ENCODE measurements around the gene MPEG1.
A peak's percentile ranks its signal among the peaks of the same experiment; 100 is the strongest.

The MPEG1 gene

DNA sequence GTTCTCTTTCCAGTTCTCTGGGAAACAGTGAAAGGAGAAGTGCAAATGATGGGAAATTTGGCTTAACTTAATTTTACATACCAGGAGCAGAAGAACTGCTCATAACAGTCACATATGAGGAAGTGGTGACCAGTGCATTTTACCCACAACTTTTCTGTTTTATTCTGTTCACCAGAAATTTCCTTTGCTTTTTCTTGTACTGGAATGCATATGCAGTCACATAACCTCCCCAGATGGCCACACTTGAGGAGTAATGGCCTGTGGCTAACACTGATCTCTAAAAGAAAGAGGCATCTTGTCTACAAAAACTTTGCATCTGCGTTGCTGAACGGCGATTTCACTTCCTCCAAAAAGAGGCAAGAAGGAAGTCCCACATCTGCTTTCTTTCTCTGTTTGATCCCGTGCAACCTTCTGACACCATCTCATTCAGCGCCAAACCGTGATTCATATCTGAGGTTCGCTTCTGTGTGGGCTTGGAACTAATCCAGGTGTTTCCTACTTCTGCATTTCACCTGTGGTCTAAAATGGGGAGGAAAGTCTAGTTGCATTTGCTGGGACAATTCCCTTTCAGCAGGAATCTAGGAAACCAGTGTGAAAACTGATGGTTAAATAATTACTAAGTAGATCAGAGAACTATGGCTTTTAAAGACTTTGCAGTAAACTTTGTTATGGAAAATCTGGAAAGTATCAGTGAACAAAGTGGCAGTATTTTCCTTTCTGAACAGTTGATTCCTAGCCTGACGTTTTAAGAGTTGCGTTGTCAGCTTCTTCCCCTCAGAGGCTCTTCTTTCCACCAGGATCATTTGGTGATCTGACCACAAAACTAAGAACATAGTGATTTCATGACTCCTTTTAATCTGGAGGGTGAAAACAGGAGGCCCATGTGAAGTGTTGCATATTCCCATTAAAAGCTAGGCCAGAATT is 4.2 kb upstream of the MPEG1 start:
- peak; percentile 26 to 80 for DNase-seq

DNA sequence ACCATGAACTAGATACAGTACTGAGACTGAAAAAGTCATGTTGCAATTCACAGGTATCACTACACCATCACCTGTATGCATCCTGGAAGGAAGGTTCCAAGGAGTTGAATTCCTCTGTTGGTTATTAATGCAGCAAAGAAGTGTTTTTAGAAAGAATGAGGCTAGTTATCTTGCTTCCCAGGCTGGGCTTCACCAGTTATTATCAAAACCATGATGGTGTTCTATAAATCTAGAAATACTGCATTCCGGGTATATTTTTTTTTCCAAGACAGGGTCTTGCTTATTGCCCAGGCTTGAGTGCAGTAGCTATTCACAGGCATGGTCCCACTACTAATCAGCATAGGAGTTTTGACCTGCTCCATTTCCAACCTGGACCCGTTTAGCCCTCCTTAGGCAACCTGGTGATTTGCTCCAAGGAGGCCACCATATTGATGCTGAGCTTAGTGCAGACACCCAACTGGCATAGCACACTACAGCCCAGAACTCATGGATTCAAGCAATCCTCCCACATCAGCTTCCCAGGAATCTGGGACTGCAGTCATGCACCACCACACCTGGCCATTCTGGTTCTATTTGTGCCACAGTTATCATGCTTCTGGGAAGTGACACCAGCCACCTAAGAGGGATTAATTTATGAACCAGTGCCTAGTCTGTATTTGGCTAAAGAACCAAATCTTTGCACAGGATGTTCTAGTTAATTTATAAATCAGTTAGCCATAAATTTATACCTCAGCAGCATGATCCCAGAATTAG is 1.6 kb upstream of the MPEG1 start:
- no peak for DNase-seq

DNA sequence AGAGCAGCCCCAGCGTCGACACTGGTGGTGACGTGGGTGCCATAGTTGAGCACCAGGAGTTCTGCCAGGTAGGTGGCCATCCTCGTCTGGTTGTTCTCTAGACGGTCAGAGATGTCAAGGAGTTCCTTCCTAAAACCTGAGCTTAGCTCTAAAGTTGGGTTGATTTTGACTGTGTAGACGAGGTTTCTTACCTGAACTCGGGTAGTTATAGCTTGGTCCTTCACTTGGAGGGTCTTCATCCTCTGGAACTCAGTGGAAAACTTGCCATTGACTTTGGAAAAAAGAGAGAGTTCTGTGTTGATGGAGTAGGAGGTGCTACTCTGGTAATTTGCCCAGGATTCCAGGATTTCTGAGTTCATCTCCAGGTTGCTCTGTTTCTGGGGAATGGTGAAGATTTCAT is 505 bp downstream of the MPEG1 start:
- DNase-seq: no peak

DNA sequence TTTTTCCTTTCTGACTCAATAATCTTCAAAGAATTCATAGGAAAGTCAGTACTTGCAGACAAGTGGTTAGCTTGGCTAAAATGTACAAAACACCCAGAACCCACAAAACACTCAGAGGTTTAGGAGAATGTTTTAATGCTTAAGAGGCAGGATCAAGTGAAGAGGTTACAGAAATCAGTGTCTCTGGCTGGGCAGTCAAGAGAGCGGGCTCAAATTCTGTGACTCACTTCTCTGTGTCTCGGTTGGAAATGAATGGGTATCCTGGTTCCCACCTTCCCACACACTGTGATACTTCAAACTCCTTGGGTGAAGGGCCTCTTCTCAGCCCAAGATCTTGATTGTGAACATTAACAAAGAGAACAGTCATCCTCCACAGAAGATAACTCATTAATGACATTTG is 3.8 kb downstream of the MPEG1 start:
- DNase-seq: no peak

DNA sequence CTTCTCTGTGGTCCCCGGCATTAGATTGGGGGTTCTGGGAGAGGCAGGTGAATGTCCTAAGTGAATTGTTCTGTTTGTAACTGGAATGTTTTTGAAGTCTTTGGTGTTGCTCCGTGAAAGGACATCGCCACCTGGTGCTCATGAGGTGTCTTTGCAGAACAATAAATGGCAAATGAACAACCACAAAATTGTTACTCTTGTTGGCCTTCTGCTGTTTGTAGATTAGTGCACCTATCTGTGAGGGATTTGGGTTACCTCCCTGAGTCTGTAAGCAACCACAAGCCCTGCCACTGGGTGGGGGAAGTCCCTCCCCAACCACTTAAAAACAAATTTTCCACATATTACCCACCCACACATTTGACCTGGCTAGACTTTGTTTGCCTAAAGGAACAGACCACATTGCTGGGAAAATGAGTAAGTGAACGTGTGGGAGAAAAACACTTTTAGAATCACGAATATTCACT is 4.7 kb downstream of the MPEG1 start:
- peak; percentile 52 to 57 for DNase-seq

DNA sequence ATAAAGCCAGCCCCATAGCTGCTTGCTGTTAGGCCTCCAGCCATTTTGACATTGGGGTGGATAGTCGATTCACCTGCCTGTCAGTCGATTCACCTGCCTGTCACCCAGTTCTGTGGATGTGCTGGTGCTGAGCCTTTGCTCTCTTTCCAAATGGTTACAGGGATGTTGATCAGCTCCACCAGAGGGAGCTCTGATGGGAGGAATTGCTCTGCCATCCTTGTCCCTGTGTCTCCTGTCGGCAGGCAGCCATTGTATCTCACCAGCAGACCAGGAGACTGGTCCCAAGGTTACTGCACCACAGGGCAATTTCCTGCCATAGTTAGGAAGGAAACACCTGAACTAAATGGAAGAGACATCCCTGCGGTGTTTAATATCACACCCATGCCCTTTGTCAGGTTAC is 6.1 kb downstream of the MPEG1 start:
- peak; percentile 19 to 38 for DNase-seq

DNA sequence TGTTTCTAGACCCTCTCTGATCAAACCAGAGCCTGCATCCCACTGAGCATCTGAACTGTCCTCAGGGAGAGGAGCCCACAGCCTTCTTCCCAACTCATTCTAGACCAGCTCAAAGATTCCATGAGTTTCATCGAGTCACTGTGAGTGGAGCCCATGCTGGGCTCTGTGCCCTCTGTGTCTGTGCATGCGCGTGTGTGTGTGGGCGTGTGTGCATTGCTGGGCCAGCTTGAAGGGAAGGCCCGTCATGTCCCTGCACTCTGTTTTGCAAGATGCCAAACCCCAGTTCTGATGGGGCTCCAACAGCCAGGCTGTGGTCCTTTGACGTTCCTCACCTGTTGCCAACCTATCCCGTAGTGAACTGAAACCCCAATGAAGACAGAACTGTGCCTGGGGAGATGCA is 7.1 kb downstream of the MPEG1 start:
- no peak for DNase-seq

DNA sequence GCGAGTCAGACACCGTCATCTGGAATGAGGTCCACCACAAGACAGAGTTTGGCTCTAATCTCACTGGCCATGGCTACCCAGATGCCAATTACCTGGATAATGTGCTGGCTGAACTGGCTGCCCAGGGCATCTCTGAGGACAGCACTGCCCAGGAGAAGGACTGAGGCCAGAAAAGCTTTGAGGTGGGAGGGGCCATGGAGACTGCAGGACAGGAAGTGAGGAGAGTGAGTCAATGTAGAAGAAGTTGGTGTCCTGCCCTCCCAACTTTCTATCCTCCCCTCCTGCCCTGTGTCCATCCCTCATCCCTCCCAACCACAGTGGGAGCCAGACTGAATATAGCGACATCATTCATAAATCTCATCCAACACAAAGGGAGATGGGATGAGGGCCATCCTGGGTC is 8.0 kb downstream of the MPEG1 start:
- DNase-seq: no peak

DNA sequence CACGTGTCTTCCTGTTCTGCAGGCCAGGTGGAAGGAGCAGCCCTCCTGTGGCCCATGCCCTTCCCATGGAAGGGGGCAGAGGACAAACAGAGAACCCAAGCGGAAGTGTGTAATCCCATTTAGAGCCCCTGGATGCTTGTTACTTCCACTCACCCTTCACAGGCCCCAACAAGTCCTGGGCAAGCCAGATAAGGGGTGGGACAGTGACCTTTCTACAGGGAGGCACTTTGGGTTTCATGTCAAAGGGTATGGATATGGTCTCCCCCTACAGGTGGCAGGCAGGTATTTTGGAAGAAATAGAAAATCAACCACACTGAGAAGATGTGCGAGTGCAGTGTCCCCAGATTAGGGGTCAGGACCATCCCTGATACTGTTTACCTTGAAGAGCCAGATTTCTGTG is 11.4 kb downstream of the MPEG1 start:
- no peak for DNase-seq

DNA sequence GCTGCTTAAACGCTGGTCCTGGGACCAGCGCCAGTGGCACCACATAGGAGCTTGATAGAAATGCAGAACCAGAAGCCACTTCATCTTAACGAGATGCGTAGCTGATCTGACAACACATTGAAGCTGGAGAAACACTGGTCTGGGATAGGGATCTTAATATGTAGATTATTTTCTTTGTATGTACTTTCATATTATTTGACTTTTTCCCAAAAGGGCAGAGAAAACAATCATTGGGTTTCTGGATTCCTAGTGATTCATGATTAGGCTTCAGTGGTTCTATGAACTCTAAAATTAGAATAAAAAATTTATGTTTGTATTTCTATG is 12.3 kb downstream of the MPEG1 start:
- DNase-seq: no peak

DNA sequence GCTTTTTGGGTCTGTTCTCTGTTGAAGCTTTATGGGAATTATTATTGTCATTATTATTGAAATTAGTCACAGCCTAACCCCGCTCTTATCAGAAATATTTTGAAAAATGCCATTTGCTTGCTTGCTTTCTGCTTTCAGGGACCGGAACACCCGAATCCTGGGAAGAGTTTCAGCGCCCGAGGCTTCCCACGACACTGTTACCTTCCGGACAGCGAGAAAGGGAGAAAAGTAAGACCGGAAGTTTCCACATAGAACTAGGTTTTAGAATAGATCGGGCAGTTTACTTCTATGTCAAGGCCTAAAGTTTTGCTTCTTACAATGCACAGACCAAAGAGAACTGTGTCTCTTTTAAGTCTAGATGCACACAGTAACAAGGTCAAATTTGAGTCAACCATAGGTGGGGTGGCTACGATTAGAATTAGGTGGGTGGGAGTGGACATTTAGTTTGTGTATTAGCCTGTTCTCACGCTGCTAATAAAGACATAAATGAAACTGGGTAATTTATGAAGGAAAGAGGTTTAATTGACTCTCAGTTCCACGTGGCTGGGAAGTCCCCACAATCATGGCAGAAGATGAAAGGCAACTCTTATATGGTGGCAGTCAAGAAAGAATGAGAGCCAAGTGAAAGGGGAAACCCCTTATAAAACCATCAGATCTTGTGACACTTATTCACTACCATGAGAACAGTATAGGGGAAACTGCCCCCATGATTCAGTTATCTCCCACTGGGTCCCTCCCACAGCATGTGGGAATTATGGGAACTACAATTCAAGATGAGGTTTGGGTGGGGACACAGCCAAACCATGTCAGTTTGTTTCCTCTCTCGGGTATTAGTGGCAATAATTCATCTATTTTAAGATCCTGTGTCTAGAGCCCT is 12.9 kb downstream of the MPEG1 start:
- DNase-seq: peak in 1 of 2 donors; percentile 22

DNA sequence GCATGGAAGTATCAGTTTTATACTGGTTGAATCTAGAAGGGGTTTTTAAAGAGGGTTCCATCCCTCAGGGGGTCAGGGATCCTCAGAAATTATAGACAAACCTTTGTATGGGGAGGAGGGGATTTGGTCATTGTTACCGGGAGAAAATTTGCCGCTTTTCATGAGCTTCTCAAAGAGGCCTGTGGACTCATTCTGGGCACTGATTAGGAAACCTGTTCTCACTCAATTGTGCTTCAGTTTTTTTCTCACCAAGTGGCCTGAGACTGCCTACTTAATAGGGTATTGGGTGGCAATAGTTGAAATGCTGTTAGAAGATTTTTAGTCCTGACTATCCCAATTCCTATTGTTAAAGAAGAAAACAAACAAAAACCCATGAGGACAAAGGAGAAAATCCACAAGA is 14.0 kb downstream of the MPEG1 start:
- no peak for DNase-seq

DNA sequence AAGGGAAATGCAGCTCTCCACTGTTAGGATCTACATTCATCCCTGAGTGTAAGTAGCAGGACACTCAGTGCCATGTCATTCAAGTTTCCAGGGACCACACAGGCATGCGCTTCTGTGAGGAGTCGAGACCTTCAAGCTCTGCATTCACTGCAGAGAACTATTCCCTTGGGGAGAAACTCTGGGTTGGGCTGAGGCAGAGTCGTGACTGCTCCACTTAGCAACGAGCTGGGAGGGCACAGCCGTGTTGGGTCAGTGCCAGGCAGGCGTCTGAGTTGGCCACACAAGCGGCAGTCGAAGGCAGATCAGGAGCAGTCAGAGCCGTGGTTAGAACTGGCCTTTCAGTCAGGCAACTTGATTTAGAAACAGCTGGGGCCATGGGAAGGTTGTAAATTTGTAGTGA is 14.7 kb downstream of the MPEG1 start:
- DNase-seq: no peak

DNA sequence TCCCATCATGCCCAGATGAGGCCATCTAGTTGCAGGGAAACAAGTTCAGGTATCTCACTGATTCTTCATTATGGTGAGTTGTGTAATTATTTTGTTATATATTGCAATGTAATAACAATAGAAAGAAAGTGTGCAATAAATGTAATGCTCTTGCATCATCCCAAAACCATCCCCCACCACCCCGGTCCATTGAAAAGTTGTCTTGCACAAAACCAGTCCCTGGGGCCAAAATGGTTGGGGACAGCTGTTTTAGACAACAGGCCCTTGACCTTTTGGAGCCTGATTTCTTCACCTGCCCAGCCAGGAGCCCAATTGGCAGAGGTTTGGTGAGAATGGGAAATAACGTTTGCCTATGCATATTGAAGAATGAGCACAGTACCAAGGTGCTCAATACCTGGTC is 15.9 kb downstream of the MPEG1 start:
- no peak for DNase-seq

DNA sequence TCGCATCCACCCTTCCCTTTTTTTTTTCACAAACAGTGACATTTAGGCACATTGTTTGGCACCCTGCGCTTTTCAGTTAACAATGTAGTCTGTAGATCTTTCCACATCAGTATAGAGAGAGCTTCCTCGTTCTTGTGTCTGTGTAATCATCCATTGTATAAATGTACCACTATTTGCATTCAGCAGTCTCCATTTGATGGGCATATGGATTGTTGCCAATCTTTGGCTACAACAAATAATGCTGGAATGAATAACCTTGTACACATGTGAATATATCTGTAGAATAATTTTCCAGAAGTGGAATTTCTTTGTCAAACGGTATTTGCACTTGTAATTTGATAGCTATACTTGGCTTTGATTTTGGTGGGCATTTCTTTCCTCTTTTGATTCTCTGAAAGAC is 17.1 kb downstream of the MPEG1 start:
- DNase-seq: no peak

DNA sequence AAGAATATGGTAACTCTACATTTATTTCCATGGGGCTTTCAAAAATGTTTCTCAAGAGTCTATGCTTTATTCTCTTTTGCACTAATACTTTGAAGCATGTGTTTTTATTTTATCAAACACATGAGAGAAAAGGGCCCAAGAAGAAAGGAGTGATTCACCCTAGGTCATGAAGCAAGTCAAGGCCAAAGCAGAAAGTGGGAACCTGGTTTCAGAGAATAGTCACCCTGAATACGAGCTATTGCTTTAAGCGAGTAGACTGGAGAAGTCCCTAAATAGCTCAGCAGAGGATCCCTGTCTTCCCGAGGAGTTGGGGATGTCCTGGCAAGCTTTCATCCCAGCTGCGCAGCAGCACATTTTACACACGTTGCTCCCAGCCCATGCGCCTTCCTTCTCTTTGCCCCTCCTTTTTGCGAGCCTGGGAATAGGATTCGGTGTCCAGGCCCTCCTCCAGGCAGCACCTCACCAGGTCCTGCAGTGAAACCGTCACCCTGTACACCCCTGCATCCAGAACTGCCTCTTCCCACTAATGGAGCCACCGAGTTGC is 19.1 kb downstream of the MPEG1 start:
- no peak for DNase-seq

DNA sequence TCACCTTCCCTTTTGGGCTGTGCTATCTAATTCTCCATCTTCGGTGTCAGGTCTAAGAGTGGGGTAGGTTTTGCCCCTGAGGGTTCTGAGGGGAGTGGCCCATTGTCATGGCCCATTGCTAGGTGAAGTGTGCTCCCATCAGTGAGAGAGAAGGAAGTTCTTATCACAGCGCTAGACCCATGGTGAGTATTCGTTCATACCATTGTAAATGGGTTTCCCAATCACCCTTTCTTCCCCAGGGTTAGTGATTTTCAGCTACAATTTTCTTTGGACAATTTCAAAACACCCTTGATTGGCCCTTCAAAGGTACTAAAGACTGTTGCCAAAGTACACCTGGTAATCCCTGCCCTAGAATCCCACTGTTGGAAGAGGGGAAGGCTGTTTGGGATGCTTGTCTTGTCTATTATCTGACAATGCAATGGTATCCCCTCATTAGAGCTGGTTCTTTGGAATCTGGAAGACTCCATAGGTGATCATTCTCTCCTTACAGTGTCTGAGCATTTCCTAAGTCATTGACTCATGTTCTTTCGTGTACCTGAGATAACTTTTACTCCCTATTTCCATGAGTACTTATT is 20.2 kb downstream of the MPEG1 start:
- DNase-seq: no peak

DNA sequence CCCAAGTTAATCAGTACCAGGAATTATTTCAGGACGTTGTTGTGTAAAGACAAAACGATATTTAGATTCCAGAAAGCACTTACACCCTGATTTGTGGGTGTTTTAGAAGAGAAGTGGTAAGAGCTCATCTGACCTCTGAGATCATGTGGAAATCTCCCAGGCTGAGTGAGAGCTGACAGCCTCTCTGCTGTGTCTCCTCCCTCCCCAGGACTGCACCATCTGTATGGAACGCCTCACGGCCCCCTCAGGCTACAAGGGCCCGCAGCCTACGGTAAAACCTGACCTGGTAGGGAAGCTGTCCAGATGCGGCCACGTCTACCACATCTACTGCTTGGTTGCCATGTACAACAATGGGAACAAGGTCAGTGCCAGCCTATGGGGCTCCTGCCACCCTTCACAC is 20.8 kb downstream of the MPEG1 start:
- no peak for DNase-seq

DNA sequence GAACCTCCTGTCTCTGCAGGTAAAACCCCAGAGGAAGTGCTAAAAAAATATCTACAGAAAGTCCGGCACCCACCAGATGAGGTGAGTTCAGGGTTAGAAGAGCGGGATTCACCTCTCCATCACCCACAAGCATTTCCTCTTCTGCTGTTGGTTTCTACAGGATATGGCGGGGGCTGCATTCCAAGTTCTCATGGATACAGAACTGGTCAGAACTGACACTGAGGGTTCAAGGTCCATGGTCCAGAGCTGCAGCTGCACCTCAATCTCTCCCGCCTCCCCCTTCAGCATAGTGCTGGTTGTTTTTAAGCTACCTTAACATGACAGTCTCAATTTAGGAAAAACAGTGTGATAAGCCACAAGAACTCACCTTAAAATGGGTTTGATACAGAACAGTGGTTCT is 21.6 kb downstream of the MPEG1 start:
- DNase-seq: no peak

DNA sequence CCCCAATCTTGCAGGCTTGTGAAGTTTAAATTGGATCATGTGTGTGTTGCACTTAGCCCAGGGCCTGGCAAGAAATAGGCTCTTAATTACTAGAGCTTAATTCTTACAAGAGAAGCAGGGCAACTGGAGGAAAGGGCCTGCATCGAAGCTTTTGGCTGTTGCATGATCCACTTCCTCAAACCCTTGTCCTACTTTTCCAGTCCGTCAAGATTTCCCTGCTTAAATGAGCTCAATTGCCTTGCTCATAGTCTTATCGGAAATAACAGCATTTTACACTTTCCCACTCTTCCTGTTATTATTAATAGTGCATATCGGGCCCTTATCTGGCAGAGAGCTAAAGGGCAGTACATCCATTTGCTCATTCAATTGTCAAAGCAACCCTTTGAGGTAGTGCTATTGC is 22.7 kb downstream of the MPEG1 start:
- no peak for DNase-seq

DNA sequence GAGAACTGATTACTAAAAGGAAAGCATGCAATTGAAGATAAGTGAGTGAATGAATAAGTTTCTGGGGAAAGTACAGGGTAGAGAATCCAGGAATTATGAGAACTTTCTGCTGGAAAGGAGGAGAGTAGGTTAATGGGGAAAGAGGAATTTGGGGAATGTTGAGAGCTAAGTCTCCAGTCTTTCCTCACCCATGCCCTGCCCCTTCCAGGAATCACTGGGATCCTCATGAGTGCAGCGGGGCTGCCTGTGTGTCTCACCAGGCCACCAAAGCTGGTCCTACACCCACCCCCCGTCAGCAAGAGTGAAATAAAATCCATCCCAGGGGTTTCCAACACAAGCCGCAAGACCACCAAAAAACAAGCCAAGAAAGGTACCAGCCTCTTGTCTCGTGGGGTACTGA is 23.8 kb downstream of the MPEG1 start:
- no peak for DNase-seq

DNA sequence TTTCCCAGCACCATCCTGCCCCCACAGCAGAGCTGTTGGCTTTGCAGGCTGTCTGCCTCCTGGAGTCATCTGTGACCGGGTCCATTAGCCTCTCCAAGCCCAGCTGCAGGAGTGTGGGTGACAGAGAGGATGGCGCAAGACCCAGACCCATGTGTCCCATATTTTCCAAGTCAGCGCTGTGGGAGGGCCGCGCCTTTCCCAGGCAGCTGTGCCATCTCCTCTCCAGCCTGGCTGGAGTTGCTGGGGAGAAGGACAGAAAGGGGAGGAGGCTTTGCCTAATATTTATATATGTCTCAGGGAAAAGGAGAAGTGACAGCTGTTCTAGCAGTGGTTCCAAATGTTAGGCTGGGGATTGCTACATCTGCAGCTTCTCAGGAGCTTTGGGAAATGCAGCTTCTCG is 25.1 kb downstream of the MPEG1 start:
- no peak for DNase-seq

DNA sequence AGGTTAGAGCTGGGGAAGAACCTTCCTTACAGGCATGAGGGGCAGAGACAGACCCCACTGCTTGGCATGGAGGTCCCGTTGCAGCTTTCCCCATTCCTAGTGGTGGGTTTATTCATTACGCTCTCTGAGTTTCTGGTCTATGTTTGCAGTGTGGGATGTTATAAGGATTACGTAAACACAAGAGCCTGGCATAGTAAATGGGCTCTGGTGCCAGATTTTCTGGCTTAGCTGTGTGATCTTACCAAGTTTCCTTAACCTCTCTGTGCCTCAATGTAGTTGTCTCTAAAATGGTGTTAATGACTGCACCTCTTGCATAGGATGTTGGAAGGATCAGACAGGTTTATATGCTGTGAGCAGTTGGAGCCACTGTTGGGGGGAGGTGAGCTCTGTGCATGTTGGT is 25.7 kb downstream of the MPEG1 start:
- DNase-seq: no peak

Measured in CD4-positive, alpha-beta T cell treated with Interleukin-4 for 1 hour (primary cell).